GM23338 (cell line): ENCODE data around the gene PDLIM5. TPM values are rescaled to one million over a fixed set of nuclear protein-coding genes. Genes with fewer than 3 reads are reported as not detected.

Experiments used
- ATAC-seq: fragments of 200-7000 bp; cut with Tn5 transposase; 3 replicates; pipeline ENCODE4 v1.9.1; 2020
- DNase-seq: peaks from one replicate; pipeline ENCODE4 v3.0.0-alpha.2; 2015; ENCODE audit warnings: low spot score
- H2AFZ ChIP-seq: fragments of 200-600 bp; sonication (generic); 2 replicates; pipeline ENCODE4 v1.8.0; 2016; ENCODE audit warnings: antibody characterized with exemption, mild to moderate bottlenecking, moderate library complexity
- H3F3A ChIP-seq: fragments of 200-600 bp; sonication (generic); replicated peaks from 2 replicates; pipeline ENCODE4 v1.8.0; 2017; ENCODE audit warnings: antibody characterized with exemption, mixed run types, low read depth
- H3K27ac ChIP-seq: fragments of 200-600 bp; sonication (generic); 2 replicates; pipeline ENCODE4 v1.6.1; 2016; ENCODE audit warnings: low read depth
- H3K27me3 ChIP-seq: fragments of 200-600 bp; sonication (generic); 2 replicates; pipeline ENCODE4 v1.8.0; 2016; ENCODE audit warnings: mild to moderate bottlenecking, mixed run types, moderate library complexity; ENCODE audit not compliant: insufficient read depth
- H3K36me3 ChIP-seq: fragments of 200-600 bp; sonication (generic); 2 replicates; pipeline ENCODE4 v1.8.0; 2016; ENCODE audit warnings: mild to moderate bottlenecking; ENCODE audit not compliant: insufficient read depth
- H3K4me1 ChIP-seq: fragments of 200-600 bp; sonication (generic); 2 replicates; pipeline ENCODE4 v1.8.0; 2016; ENCODE audit warnings: mild to moderate bottlenecking, moderate library complexity; ENCODE audit not compliant: insufficient read depth
- H3K4me2 ChIP-seq: fragments of 200-600 bp; sonication (generic); 2 replicates; pipeline ENCODE4 v1.7.1; 2017; ENCODE audit warnings: mixed run types
- H3K4me3 ChIP-seq: fragments of 200-600 bp; sonication (generic); 2 replicates; pipeline ENCODE4 v1.6.1; 2016; ENCODE audit warnings: mixed run types
- H3K79me2 ChIP-seq: fragments of 200-600 bp; sonication (generic); replicated peaks from 2 replicates; pipeline ENCODE4 v1.8.0; 2017; ENCODE audit warnings: mild to moderate bottlenecking; ENCODE audit not compliant: insufficient read depth
- H3K9me2 ChIP-seq: fragments of 200-600 bp; sonication (generic); 2 replicates; pipeline ENCODE4 v1.8.0; 2017; ENCODE audit not compliant: insufficient read depth
- H4K20me1 ChIP-seq: fragments of 200-600 bp; sonication (generic); replicated peaks from 2 replicates; pipeline ENCODE4 v1.8.0; 2017; ENCODE audit warnings: mild to moderate bottlenecking; ENCODE audit not compliant: insufficient read depth
- H3K27ac Mint-ChIP-seq: 2 replicates; pipeline ENCODE4 v1.8.0; 2020; ENCODE audit warnings: inconsistent platforms, mild to moderate bottlenecking, moderate library complexity, mixed read lengths
- H3K27me3 Mint-ChIP-seq: 3 replicates; pipeline ENCODE4 v1.8.0; 2022; ENCODE audit warnings: low read depth, mild to moderate bottlenecking, moderate library complexity, mixed read lengths, inconsistent platforms; ENCODE audit not compliant: insufficient read depth, poor library complexity
- H3K36me3 Mint-ChIP-seq: 3 replicates; pipeline ENCODE4 v1.8.0; 2021; ENCODE audit warnings: low read depth, mild to moderate bottlenecking, inconsistent platforms, moderate library complexity, mixed read lengths
- H3K4me1 Mint-ChIP-seq: 3 replicates; pipeline ENCODE4 v1.8.0; 2020; ENCODE audit warnings: mild to moderate bottlenecking, inconsistent platforms, mixed read lengths
- H3K4me3 Mint-ChIP-seq: 3 replicates; pipeline ENCODE4 v1.8.0; 2021; ENCODE audit warnings: moderate library complexity, mild to moderate bottlenecking, inconsistent platforms, mixed read lengths
- H3K9me3 Mint-ChIP-seq: 3 replicates; pipeline ENCODE4 v1.8.0; 2020; ENCODE audit warnings: moderate library complexity, mild to moderate bottlenecking, inconsistent platforms, mixed read lengths
- CREB1 ChIP-seq: fragments of 250-450 bp; sonication (Bioruptor Pico); IDR thresholded peaks from 2 replicates; pipeline ENCODE4 v1.5.0; 2020; ENCODE audit warnings: low read depth, mild to moderate bottlenecking, moderate library complexity
- ETS1 ChIP-seq: IDR thresholded peaks from 2 replicates; pipeline ENCODE4 v1.6.1; 2016; ENCODE audit warnings: antibody characterized with exemption
- EZH2 ChIP-seq: fragments of 200-600 bp; sonication (generic); IDR thresholded peaks from one replicate; pipeline ENCODE4 v1.8.0; 2017; ENCODE audit warnings: antibody characterized with exemption, mild to moderate bottlenecking, low read depth; ENCODE audit not compliant: unreplicated experiment
- EZH2phosphoT487 ChIP-seq: fragments of 200-600 bp; sonication (generic); IDR thresholded peaks from one replicate; pipeline ENCODE4 v1.8.1; 2018; ENCODE audit warnings: antibody characterized with exemption; ENCODE audit not compliant: unreplicated experiment
- JUNB ChIP-seq: IDR thresholded peaks from one replicate; pipeline ENCODE4 v1.6.1; 2016; ENCODE audit warnings: antibody characterized with exemption; ENCODE audit not compliant: unreplicated experiment
- NANOG ChIP-seq: IDR thresholded peaks from 2 replicates; pipeline ENCODE4 v1.6.1; 2016; ENCODE audit warnings: antibody characterized with exemption, borderline replicate concordance
- POLR2AphosphoS5 ChIP-seq: IDR thresholded peaks from 2 replicates; pipeline ENCODE4 v1.6.1; 2016; ENCODE audit warnings: antibody characterized with exemption, low read depth
- ZNF114 ChIP-seq: fragments of 250-450 bp; sonication (Bioruptor Pico); IDR thresholded peaks from 2 replicates; pipeline ENCODE4 v1.5.0; 2020; ENCODE audit warnings: mild to moderate bottlenecking, moderate library complexity
- ZNF331 ChIP-seq: fragments of 250-450 bp; sonication (Bioruptor Pico); IDR thresholded peaks from 2 replicates; pipeline ENCODE4 v1.5.0; 2020; ENCODE audit warnings: low read depth, mild to moderate bottlenecking, moderate library complexity
- polyA plus RNA-seq: library from polyadenylated mRNA; unstranded; fragments of >200 nt; fragmentation: Nextera tagmentation; extraction: Ambion mirVana; gene quantifications from 2 replicates; pipeline ENCODE4 v1.2.1, GENCODE V29; 2016
- total RNA-seq: library from RNA; depleted of rRNA; stranded (reverse); fragments of >200 nt; shearing (Covaris generic); gene quantifications from 2 replicates; pipeline ENCODE4 v1.2.3, GENCODE V29; 2014
- TF ChIP-seq, protein P1 (sequence below): fragments of 250-450 bp; sonication (Bioruptor Pico); IDR thresholded peaks from 2 replicates; pipeline ENCODE4 v1.5.0; 2020; ENCODE audit warnings: mild to moderate bottlenecking, moderate library complexity
- TF ChIP-seq, protein P2 (sequence below), 2 experiments: fragments of 200-600 bp in 1 of 2; sonication (generic) in 1 of 2; conservative IDR thresholded peaks; 2 replicates each; pipeline versions ENCODE4 v1.5.1 to v1.6.1; 2016 to 2017; ENCODE audit warnings: antibody characterized with exemption in 2 of 2, low read depth in 2 of 2, mild to moderate bottlenecking in 2 of 2, moderate library complexity in 1 of 2

The PDLIM5 gene
- total and polyA plus RNA-seq, 2 experiments from 2014 or later: 45.2 to 53.0 TPM

- TF ChIP-seq, protein P1, sequence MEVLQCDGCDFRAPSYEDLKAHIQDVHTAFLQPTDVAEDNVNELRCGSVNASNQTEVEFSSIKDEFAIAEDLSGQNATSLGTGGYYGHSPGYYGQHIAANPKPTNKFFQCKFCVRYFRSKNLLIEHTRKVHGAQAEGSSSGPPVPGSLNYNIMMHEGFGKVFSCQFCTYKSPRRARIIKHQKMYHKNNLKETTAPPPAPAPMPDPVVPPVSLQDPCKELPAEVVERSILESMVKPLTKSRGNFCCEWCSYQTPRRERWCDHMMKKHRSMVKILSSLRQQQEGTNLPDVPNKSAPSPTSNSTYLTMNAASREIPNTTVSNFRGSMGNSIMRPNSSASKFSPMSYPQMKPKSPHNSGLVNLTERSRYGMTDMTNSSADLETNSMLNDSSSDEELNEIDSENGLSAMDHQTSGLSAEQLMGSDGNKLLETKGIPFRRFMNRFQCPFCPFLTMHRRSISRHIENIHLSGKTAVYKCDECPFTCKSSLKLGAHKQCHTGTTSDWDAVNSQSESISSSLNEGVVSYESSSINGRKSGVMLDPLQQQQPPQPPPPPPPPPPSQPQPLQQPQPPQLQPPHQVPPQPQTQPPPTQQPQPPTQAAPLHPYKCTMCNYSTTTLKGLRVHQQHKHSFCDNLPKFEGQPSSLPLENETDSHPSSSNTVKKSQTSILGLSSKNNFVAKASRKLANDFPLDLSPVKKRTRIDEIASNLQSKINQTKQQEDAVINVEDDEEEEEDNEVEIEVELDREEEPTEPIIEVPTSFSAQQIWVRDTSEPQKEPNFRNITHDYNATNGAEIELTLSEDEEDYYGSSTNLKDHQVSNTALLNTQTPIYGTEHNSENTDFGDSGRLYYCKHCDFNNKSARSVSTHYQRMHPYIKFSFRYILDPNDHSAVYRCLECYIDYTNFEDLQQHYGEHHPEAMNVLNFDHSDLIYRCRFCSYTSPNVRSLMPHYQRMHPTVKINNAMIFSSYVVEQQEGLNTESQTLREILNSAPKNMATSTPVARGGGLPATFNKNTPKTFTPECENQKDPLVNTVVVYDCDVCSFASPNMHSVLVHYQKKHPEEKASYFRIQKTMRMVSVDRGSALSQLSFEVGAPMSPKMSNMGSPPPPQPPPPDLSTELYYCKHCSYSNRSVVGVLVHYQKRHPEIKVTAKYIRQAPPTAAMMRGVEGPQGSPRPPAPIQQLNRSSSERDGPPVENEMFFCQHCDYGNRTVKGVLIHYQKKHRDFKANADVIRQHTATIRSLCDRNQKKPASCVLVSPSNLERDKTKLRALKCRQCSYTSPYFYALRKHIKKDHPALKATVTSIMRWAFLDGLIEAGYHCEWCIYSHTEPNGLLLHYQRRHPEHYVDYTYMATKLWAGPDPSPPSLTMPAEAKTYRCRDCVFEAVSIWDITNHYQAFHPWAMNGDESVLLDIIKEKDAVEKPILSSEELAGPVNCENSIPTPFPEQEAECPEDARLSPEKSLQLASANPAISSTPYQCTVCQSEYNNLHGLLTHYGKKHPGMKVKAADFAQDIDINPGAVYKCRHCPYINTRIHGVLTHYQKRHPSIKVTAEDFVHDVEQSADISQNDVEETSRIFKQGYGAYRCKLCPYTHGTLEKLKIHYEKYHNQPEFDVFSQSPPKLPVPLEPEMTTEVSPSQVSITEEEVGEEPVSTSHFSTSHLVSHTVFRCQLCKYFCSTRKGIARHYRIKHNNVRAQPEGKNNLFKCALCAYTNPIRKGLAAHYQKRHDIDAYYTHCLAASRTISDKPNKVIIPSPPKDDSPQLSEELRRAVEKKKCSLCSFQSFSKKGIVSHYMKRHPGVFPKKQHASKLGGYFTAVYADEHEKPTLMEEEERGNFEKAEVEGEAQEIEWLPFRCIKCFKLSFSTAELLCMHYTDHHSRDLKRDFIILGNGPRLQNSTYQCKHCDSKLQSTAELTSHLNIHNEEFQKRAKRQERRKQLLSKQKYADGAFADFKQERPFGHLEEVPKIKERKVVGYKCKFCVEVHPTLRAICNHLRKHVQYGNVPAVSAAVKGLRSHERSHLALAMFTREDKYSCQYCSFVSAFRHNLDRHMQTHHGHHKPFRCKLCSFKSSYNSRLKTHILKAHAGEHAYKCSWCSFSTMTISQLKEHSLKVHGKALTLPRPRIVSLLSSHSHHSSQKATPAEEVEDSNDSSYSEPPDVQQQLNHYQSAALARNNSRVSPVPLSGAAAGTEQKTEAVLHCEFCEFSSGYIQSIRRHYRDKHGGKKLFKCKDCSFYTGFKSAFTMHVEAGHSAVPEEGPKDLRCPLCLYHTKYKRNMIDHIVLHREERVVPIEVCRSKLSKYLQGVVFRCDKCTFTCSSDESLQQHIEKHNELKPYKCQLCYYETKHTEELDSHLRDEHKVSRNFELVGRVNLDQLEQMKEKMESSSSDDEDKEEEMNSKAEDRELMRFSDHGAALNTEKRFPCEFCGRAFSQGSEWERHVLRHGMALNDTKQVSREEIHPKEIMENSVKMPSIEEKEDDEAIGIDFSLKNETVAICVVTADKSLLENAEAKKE: no peak
- TF ChIP-seq CREB1 (no peak), POLR2AphosphoS5 (no peak), JUNB (no peak), EZH2phosphoT487 (no peak), EZH2 (no peak)
Measured at GRCh38 chr4:94415448-94415847, 36.3 kb upstream of the PDLIM5 start (continued).

GRCh38 chr4:94416335-94416734 lies 35.4 kb upstream of the PDLIM5 start:
- H3K4me1 Mint-ChIP-seq: peaks cover 27% of the 10 kb centered on the region; the same call in 2 of the 3 replicates
- Histone ChIP-seq H2AFZ (no peak overlapping the region), H3K27me3 (no peaks in the 10 kb centered on the region), H3K27ac (no peak overlapping the region), H3K4me2 (no peak overlapping the region), H3K9me2 (no peaks in the 10 kb centered on the region), H3K79me2 (no peaks in the 10 kb centered on the region), H3K36me3 (no peaks in the 10 kb centered on the region), H3K4me3 (no peak overlapping the region), H4K20me1 (no peaks in the 10 kb centered on the region), H3K4me1 (peaks cover 34% of the 10 kb centered on the region), H3F3A (no peaks in the 10 kb centered on the region)
- TF ChIP-seq, protein P2, sequence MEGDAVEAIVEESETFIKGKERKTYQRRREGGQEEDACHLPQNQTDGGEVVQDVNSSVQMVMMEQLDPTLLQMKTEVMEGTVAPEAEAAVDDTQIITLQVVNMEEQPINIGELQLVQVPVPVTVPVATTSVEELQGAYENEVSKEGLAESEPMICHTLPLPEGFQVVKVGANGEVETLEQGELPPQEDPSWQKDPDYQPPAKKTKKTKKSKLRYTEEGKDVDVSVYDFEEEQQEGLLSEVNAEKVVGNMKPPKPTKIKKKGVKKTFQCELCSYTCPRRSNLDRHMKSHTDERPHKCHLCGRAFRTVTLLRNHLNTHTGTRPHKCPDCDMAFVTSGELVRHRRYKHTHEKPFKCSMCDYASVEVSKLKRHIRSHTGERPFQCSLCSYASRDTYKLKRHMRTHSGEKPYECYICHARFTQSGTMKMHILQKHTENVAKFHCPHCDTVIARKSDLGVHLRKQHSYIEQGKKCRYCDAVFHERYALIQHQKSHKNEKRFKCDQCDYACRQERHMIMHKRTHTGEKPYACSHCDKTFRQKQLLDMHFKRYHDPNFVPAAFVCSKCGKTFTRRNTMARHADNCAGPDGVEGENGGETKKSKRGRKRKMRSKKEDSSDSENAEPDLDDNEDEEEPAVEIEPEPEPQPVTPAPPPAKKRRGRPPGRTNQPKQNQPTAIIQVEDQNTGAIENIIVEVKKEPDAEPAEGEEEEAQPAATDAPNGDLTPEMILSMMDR (conservative IDR thresholded peaks at IDR 0.05; ENCODE audit: low read depth in 2 of 2): no peak
- no peak for TF ChIP-seq ZNF114
- TF ChIP-seq ZNF331 (CRISPR knock-in tag): no peak
- TF ChIP-seq ETS1: no peak
- TF ChIP-seq NANOG: no peak
- H3K4me3 Mint-ChIP-seq: no peak overlapping the region
- DNase-seq (no peak), ATAC-seq (no peak)
- H3K9me3 Mint-ChIP-seq: peaks cover 3% of the 10 kb centered on the region; the same call in 1 of the 3 replicates
- no peaks in the 10 kb centered on the region for H3K27me3 Mint-ChIP-seq
- H3K36me3 Mint-ChIP-seq: no peaks in the 10 kb centered on the region
- H3K27ac Mint-ChIP-seq: no peak overlapping the region
